Prostate gland (tissue), 2 donors: ENCODE results near the gene PCTP. TPM values are rescaled to one million over a fixed set of nuclear protein-coding genes. Genes with fewer than 3 reads are reported as not detected.

ENCODE experiments used
- DNase-seq: peaks from one replicate; pipeline ENCODE4 v3.0.0-alpha.2; 2019; ENCODE audit warnings: low spot score
- H3K27ac ChIP-seq, 2 donors: fragments of 200-600 bp; sonication (generic); 2 replicates each; pipeline ENCODE4 v1.5.1; 2017 to 2019
- H3K27me3 ChIP-seq: fragments of 200-600 bp; sonication (generic); replicated peaks from 2 replicates; pipeline ENCODE4 v1.5.1; 2019; ENCODE audit not compliant: insufficient read depth
- H3K36me3 ChIP-seq, 2 donors: fragments of 200-600 bp; sonication (generic); 1 replicate in 1 of 2; 2 replicates in 1 of 2; pipeline versions ENCODE4 v1.5.1 to v1.8.1; 2017 to 2019
- H3K4me1 ChIP-seq: fragments of 200-600 bp; sonication (generic); replicated peaks from 2 replicates; pipeline ENCODE4 v1.5.1; 2019
- H3K4me3 ChIP-seq, 2 donors: fragments of 200-600 bp; sonication (generic); 2 replicates each; pipeline ENCODE4 v1.5.1; 2017 to 2019
- H3K9me3 ChIP-seq: fragments of 200-600 bp; sonication (generic); 2 replicates; pipeline ENCODE4 v1.5.1; 2017
- CTCF ChIP-seq, 4 experiments: fragments of 200-600 bp in 2 of 4; fragments of 450-650 bp in 2 of 4; sonication (generic) in 2 of 4; IDR thresholded peaks; 1 replicate in 3 of 4; 2 replicates in 1 of 4; pipeline ENCODE4 v1.5.1; 2016 to 2019; ENCODE audit warnings: antibody characterized with exemption in 4 of 4, mild to moderate bottlenecking in 2 of 4, moderate library complexity in 2 of 4
- POLR2A ChIP-seq: fragments of 450-650 bp; IDR thresholded peaks from one replicate; pipeline ENCODE4 v1.6.1; 2016; ENCODE audit warnings: antibody characterized with exemption, mild to moderate bottlenecking
- POLR2AphosphoS5 ChIP-seq: sonication (generic); formaldehyde crosslinking; IDR thresholded peaks from one replicate; pipeline ENCODE4 v1.6.1; 2017; ENCODE audit warnings: antibody characterized with exemption
- WGBS: methylation state at CpG from one replicate; pipeline ENCODE4 v1.1.5; 2018; 5-methylcytosine and 5-hydroxymethylcytosine counted together
- intact Hi-C: fragments of 100-400 bp; cut with DNase I; formaldehyde crosslinking; loops from one replicate; pipeline ENCODE4 v1.14.2; 2022
- total RNA-seq, 2 donors: library from RNA; depleted of rRNA; stranded (reverse); fragments of >200 nt; gene quantifications; one replicate each; pipeline ENCODE4 v1.1.0, GENCODE V29; 2016

The PCTP gene
- total RNA-seq, 2 donors from 2014 or later = 14.7 to 21.9 TPM

GRCh38 chr17:55730808-55731207 lies 20.0 kb upstream of the PCTP start:
- WGBS = 13% methylated on average over 3 of the region's 3 CpGs

GRCh38 chr17:55731586-55732250 lies 19.1 kb upstream of the PCTP start:
- TF ChIP-seq CTCF (IDR thresholded peaks at IDR 0.05) (no peak), POLR2A (no peak), POLR2AphosphoS5 (peak; percentile 49)
- Histone ChIP-seq H3K4me3 (no peak overlapping the region), H3K27me3 (no peaks in the 10 kb centered on the region), H3K27ac (peak overlapping the region; percentile 46 to 56), H3K9me3 (no peaks in the 10 kb centered on the region), H3K4me1 (no peaks in the 10 kb centered on the region), H3K36me3 (no peaks in the 10 kb centered on the region)
- DNase-seq = no peak
- WGBS = 41% methylated on average over 10 of the region's 10 CpGs
- intact Hi-C loops = no loop called here

More at GRCh38 chr17:55730808-55731207, 20.0 kb upstream of the PCTP start:
- no peak for TF ChIP-seq POLR2A
- TF ChIP-seq POLR2AphosphoS5 = peak; percentile 63
- H3K4me1 ChIP-seq = no peaks in the 10 kb centered on the region
- DNase-seq = no peak
- peak overlapping the region; percentile 29 to 56 for H3K27ac ChIP-seq
- intact Hi-C loops = no loop called here
- no peak overlapping the region for H3K4me3 ChIP-seq
- H3K9me3 ChIP-seq = no peaks in the 10 kb centered on the region
- H3K27me3 ChIP-seq = no peaks in the 10 kb centered on the region
- H3K36me3 ChIP-seq = no peaks in the 10 kb centered on the region

GRCh38 chr17:55734128-55734781 lies 16.6 kb upstream of the PCTP start:
- TF ChIP-seq POLR2A = no peak
- no peak for TF ChIP-seq POLR2AphosphoS5
- no peak for TF ChIP-seq CTCF (IDR thresholded peaks at IDR 0.05)
- no peaks in the 10 kb centered on the region for H3K36me3 ChIP-seq
- DNase-seq = no peak
- no peak overlapping the region for H3K4me3 ChIP-seq
- H3K4me1 ChIP-seq = no peaks in the 10 kb centered on the region
- H3K27ac ChIP-seq = no peak overlapping the region
- intact Hi-C loops = no loop called here
- H3K9me3 ChIP-seq = no peaks in the 10 kb centered on the region
- no peaks in the 10 kb centered on the region for H3K27me3 ChIP-seq
- 64% methylated on average over 4 of the region's 4 CpGs for WGBS

GRCh38 chr17:55735731-55736405 lies 15.0 kb upstream of the PCTP start:
- H3K27ac ChIP-seq = no peak overlapping the region

More at GRCh38 chr17:55735731-55736405, 15.0 kb upstream of the PCTP start:
- intact Hi-C loops = no loop called here
- H3K4me1 ChIP-seq = no peaks in the 10 kb centered on the region
- no peaks in the 10 kb centered on the region for H3K36me3 ChIP-seq
- DNase-seq = no peak
- no peaks in the 10 kb centered on the region for H3K27me3 ChIP-seq
- H3K4me3 ChIP-seq = no peak overlapping the region
- no peak for TF ChIP-seq POLR2A
- peak in 3 of 4 experiments; percentile 17 to 44 (median 33) for TF ChIP-seq CTCF (IDR thresholded peaks at IDR 0.05)
- TF ChIP-seq POLR2AphosphoS5 = no peak
- 48% methylated on average over 5 of the region's 5 CpGs for WGBS
- no peaks in the 10 kb centered on the region for H3K9me3 ChIP-seq
